ENCODE results near the gene CHST1.

CHST1 gene

GRCh38 chr11:45665206-45665932, at the start of gene CHST1:
TSS of gene CHST1 (minus strand) at chr11:45665622. CDS start at chr11:45650923, 14,699 bp downstream.
- no peak for DNase-seq

GRCh38 chr11:45713573-45713972, 48.2 kb upstream of the CHST1 start:
- DNase-seq = no peak

GRCh38 chr11:45710561-45710960, 45.1 kb upstream of the CHST1 start:
- DNase-seq = no peak

- no peak for DNase-seq
Measured at GRCh38 chr11:45708887-45709663, 43.7 kb upstream of the CHST1 start.

GRCh38 chr11:45704635-45705034, 39.2 kb upstream of the CHST1 start:
- DNase-seq = no peak

GRCh38 chr11:45704133-45704532, 38.7 kb upstream of the CHST1 start:
- DNase-seq = no peak

GRCh38 chr11:45702511-45702910, 37.1 kb upstream of the CHST1 start:
- DNase-seq = no peak

GRCh38 chr11:45698777-45699497, 33.5 kb upstream of the CHST1 start:
- no peak for DNase-seq

GRCh38 chr11:45692808-45693453, 27.5 kb upstream of the CHST1 start:
- no peak for DNase-seq

GRCh38 chr11:45688472-45689033, 23.1 kb upstream of the CHST1 start:
- DNase-seq = no peak

- no peak for DNase-seq
Measured at GRCh38 chr11:45687836-45688235, 22.4 kb upstream of the CHST1 start.

- DNase-seq = no peak
Measured at GRCh38 chr11:45685964-45686537, 20.6 kb upstream of the CHST1 start.

- no peak for DNase-seq
Measured at GRCh38 chr11:45684440-45684839, 19.0 kb upstream of the CHST1 start.

- DNase-seq = no peak
Measured at GRCh38 chr11:45683271-45684058, 18.0 kb upstream of the CHST1 start.

- no peak for DNase-seq
Measured at GRCh38 chr11:45679806-45680205, 14.4 kb upstream of the CHST1 start.

- no peak for DNase-seq
Measured at GRCh38 chr11:45678976-45679375, 13.6 kb upstream of the CHST1 start.

GRCh38 chr11:45677770-45678512, 12.5 kb upstream of the CHST1 start:
- no peak for DNase-seq

- no peak for DNase-seq
Measured at GRCh38 chr11:45676522-45677095, 11.2 kb upstream of the CHST1 start.

- DNase-seq = no peak
Measured at GRCh38 chr11:45675646-45676045, 10.2 kb upstream of the CHST1 start.

GRCh38 chr11:45674481-45675190, 9.2 kb upstream of the CHST1 start:
- DNase-seq = no peak
